ENCODE measurements around the gene GPT2.

DNA sequence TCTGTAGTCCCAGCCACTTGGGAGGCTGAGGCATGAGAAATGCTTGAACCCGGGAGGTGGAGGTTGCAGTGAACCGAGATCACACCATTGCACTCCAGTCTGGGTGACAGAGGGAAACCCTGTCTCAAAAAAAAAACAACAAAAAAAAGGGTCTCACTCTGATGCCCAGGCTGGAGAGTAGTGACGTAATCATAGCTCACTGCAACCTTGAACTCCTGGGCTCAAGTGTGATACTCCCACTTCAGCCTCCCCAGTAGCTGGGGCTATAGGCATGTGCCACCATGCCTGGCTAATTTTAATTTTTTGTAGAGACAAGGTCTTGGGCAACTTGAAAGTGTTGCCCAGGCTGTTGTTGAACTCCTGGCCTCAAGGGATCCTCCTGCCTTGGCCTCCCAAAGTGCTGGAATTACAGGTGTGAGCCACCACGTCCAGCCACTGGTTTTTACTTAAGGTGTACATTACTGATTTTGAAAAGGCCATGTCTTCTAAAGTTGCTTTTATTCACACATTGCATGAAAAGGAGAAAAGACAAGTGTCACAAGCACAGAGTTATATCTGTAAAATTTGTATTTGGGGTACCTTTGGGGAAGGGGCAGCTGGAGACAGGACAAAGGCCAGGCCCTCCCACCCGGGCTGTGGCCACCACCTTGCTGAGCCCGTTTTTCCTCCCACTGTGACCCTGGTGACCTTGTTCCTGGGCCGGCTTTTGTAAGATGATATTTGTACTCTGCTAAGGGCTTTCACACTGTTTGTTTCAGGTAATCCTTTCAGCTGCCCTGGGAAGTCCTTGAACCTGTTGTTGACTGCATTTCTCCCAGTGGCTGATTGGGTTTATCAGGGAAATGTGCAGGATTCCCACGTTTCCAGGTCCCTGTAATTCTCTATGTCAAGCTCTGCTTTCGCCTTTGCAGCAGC lies 11.5 kb downstream of the GPT2 start:
- TF ChIP-seq POLR2A (IDR thresholded peaks at IDR 0.05; ENCODE audit: low read depth, low read length) (no peak), SPI1 (IDR thresholded peaks at IDR 0.05; ENCODE audit: low read depth, low read length) (no peak), POLR2AphosphoS5 (IDR thresholded peaks at IDR 0.05; ENCODE audit: low read depth, low read length) (no peak), POU2F2 (IDR thresholded peaks at IDR 0.05; ENCODE audit: low read depth, low read length) (no peak)

All from GM12891 (cell line).